Fibroblast of mammary gland (primary cell): Measurements from ENCODE around the gene TSSC4.

Source experiments
- DNase-seq: peaks from one replicate; pipeline ENCODE4 v3.0.0-alpha.2; 2010; ENCODE audit warnings: low read depth
- H3K4me3 ChIP-seq: 2 replicates; pipeline ENCODE4 v1.5.1; 2011; ENCODE audit warnings: low read depth, mild to moderate bottlenecking, low read length, moderate library complexity; ENCODE audit not compliant: control insufficient read depth
- CTCF ChIP-seq: conservative IDR thresholded peaks from 2 replicates; pipeline ENCODE4 v1.5.1; 2011; ENCODE audit warnings: low read depth, low read length, inconsistent platforms; ENCODE audit not compliant: control insufficient read depth, insufficient read depth

Gene TSSC4

GRCh38 chr11:2440646-2441045, 40.1 kb downstream of the TSSC4 start:
- TF ChIP-seq CTCF, result no peak
- no peak overlapping the region for H3K4me3 ChIP-seq
- no peak for DNase-seq

- no peak for DNase-seq
- no peak for TF ChIP-seq CTCF
- H3K4me3 ChIP-seq, result no peak overlapping the region
These were observed 40.6 kb downstream of the TSSC4 start for GRCh38 chr11:2441171-2441570.

- no peak for DNase-seq
- no peak for TF ChIP-seq CTCF
- H3K4me3 ChIP-seq, result no peak overlapping the region
These were observed 42.0 kb downstream of the TSSC4 start for GRCh38 chr11:2442589-2442988.

- no peak for TF ChIP-seq CTCF
- DNase-seq, result no peak
- no peak overlapping the region for H3K4me3 ChIP-seq
These were observed 42.9 kb downstream of the TSSC4 start for GRCh38 chr11:2443406-2443805.

GRCh38 chr11:2443881-2444820, 43.6 kb downstream of the TSSC4 start, which contains the start of gene TRPM5:
TSS of gene TRPM5 (minus strand) at chr11:2444514. CDS start at chr11:2423036, 21,478 bp downstream.
- H3K4me3 ChIP-seq, result no peak within 1 kb of the TSS
- no peak for DNase-seq
- no peak for TF ChIP-seq CTCF

GRCh38 chr11:2444821-2445745, 44.5 kb downstream of the TSSC4 start, which contains the start of gene KCNQ1:
TSS of gene KCNQ1 (plus strand) at chr11:2445008. CDS start at chr11:2445099, 91 bp downstream.
- no peak within 1 kb of the TSS for H3K4me3 ChIP-seq
- TF ChIP-seq CTCF, result no peak
- no peak for DNase-seq
